GM19372 (cell line): ENCODE measurements around the gene LLCFC1.
"Not testable (repeated sequence)": the region's sequence is repeated elsewhere in the genome, so short reads cannot be mapped to it uniquely, and the experiment has no call there.

Source experiments
- ATAC-seq: cut with Tn5 transposase; IDR thresholded peaks from one replicate; pipeline ENCODE4 v1.9.1; 2021; ENCODE audit warnings: mild to moderate bottlenecking, low read depth, moderate library complexity; ENCODE audit not compliant: unreplicated experiment

The LLCFC1 gene

DNA sequence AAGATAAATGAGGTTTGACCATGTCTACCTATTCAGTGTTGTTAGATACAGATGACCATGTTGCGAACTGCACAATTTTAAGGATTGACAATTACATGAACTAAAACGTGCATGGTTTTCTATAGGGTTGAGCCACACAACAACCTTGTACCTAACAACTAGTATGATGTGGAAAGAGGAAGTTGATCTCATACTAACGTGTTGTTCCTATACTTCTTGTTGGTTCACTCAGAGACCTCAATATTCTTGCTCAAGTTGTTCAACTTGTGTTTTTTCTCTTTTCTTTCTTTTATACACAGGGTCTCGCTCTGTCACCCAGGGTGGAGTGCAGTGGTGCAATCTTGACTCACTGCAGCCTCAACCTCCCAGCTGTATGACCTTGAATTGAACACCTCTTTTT lies 28.9 kb downstream of the LLCFC1 start:
- no peak for ATAC-seq

DNA sequence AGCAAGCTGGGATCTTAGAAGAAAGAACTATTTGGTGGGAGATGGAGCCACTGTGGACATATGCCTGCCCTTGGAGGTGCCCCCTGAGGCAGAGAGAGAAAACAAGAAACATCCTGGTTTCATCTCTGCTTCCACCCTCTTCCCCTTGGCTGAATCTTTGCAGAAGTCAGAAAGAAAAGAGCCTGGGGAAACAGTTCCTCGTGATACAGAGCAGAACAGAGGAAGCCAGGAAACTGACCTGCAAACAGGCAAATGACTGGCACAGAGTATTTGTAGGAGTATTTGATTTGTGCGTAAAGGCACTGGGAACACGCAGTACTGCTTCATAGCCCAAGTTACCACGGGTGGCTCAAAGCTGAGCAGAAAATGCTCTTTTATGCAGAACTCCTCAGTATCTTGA lies 29.9 kb downstream of the LLCFC1 start:
- no peak for ATAC-seq

DNA sequence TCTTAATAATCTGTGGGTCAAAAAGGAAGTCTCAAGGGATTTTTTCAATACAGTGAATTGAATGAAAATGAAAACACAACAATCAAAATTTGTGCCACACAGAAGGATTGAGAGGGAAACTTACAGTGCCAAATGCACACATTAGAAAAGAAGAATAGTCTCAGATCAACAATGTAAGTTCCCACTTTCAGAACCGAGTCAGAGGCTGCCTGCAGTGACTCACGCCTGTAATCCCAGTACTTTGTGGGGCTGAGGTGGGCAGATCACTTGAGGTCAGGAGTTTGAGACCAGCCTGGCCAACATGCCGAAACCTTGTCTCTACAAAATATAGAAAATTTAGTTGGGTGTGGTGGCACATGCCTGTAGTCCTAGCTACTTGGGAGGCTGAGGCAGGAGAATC lies 35.3 kb downstream of the LLCFC1 start:
- ATAC-seq: no peak

DNA sequence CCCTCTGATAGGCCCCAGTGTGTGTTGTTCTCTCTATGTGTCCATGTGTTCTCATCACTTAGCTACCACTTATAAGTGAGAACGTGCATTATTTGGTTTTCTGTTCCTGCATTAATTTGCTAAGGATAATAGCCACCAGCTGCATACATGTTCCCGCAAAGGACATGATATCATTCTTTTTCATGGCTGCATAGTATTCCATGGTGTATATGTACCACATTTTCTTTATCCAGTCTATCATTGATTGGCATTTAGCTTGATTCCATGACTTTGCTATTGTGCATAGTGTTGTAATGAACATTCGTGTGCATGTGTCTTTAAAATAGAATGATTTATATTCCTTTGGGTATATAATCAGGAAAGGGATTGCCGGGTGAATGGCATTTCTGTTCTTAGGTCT lies 39.1 kb downstream of the LLCFC1 start:
- ATAC-seq: not testable (repeated sequence)

DNA sequence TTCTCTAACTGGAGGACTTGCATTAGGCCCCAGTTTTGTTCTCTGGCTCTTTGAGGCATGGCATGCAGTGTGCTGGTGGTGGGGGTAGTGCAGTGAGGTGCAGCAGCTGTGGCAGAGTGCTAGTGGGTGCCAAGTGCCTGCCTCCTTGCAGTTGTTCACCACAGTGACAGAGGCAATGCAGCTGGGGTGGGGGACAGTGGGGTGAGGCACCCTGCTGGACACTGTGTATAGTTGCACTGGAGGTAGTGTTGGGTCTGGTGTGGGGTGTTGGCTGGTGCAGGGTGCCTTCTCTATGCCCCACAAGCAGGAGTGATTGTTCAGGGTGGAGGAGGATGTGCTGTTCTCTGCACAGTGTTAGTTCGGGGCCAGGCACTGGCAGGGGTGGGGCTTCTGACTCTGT lies 44.5 kb downstream of the LLCFC1 start:
- no peak for ATAC-seq

DNA sequence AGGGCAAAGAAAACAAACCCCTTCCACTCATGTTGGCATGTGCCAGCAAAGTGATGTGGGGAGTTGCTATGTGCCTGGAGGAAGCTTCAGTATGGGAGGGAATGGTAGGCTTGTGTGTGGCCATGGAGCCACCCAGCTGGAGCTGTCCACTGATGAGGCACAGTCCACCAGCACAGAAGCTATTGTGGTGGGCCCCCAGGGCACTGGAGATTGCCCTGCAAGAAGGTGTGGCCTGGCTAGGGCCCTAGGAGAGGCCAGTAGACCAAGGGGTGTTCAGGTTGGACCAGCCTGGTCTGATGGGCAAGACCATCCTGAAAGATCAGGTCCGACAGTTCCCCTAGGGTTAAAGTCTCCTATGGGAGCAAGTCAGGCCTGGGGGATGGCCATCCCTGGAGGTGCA lies 45.0 kb downstream of the LLCFC1 start:
- no peak for ATAC-seq
